Spleen (tissue), 11 donors: Measurements from ENCODE around the gene PARVB. TPM values are rescaled to one million over a fixed set of nuclear protein-coding genes. Genes with fewer than 3 reads are reported as not detected.

ENCODE experiments used
- DNase-seq: peaks from one replicate; pipeline ENCODE4 v3.0.0-alpha.2; 2020
- H3K27ac ChIP-seq, 8 donors: fragments of 200-600 bp; sonication (generic) in 7 of 8; 1 replicate in 4 of 8; 2 replicates in 4 of 8; pipeline versions ENCODE4 v1.5.0 to v1.8.0; 2016 to 2021; ENCODE audit warnings: inconsistent platforms in 4 of 8, mild to moderate bottlenecking in 4 of 8, moderate library complexity in 1 of 8
- H3K27me3 ChIP-seq, 7 donors: fragments of 200-600 bp; sonication (generic) in 6 of 7; replicated peaks in 1 of 7; 1 replicate in 4 of 7; 2 replicates in 3 of 7; pipeline versions ENCODE4 v1.5.0 to v1.8.0; 2016 to 2021; ENCODE audit warnings: inconsistent platforms in 3 of 7, mild to moderate bottlenecking in 1 of 7
- H3K36me3 ChIP-seq, 6 donors: fragments of 200-600 bp; sonication (generic) in 5 of 6; 1 replicate in 4 of 6; 2 replicates in 2 of 6; pipeline versions ENCODE4 v1.5.0 to v1.8.0; 2016 to 2021; ENCODE audit warnings: inconsistent platforms in 2 of 6
- H3K4me1 ChIP-seq, 6 donors: fragments of 200-600 bp; sonication (generic) in 5 of 6; 1 replicate in 3 of 6; 2 replicates in 3 of 6; pipeline versions ENCODE4 v1.5.0 to v1.8.0; 2016 to 2021; ENCODE audit warnings: inconsistent platforms in 3 of 6
- H3K4me3 ChIP-seq, 8 donors: fragments of 200-600 bp; sonication (generic) in 7 of 8; 1 replicate in 4 of 8; 2 replicates in 4 of 8; pipeline versions ENCODE4 v1.5.0 to v1.8.0; 2016 to 2021; ENCODE audit warnings: inconsistent platforms in 4 of 8, mild to moderate bottlenecking in 4 of 8, moderate library complexity in 2 of 8
- H3K9me3 ChIP-seq, 8 donors: fragments of 200-600 bp; sonication (generic) in 7 of 8; 1 replicate in 4 of 8; 2 replicates in 4 of 8; pipeline versions ENCODE4 v1.5.0 to v1.8.0; 2016 to 2021; ENCODE audit warnings: inconsistent platforms in 4 of 8
- CTCF ChIP-seq, 11 experiments: fragments of 200-600 bp in 7 of 11; fragments of 450-650 bp in 4 of 11; sonication (generic) in 4 of 11; IDR thresholded peaks in 8 of 11; conservative IDR thresholded peaks in 3 of 11; 1 replicate in 7 of 11; 2 replicates in 4 of 11; pipeline versions ENCODE4 v1.4.0 to v1.8.0; 2016 to 2021; ENCODE audit warnings: antibody characterized with exemption in 11 of 11, inconsistent platforms in 4 of 11, mild to moderate bottlenecking in 1 of 11
- POLR2A ChIP-seq, 3 donors: fragments of 450-650 bp; IDR thresholded peaks; one replicate each; pipeline ENCODE4 v1.5.1; 2017; ENCODE audit warnings: antibody characterized with exemption in 3 of 3, mild to moderate bottlenecking in 1 of 3
- POLR2AphosphoS5 ChIP-seq, 3 donors: sonication (generic); formaldehyde crosslinking; IDR thresholded peaks; one replicate each; pipeline ENCODE4 v1.5.1; 2017; ENCODE audit warnings: antibody characterized with exemption in 3 of 3
- WGBS, 5 donors: extraction: QIAGEN DNeasy Blood & Tissue Kit in 3 of 5; methylation state at CpG; one replicate each; pipeline versions ENCODE4 v1.1.5 to v1.1.7; 2013 to 2018; 5-methylcytosine and 5-hydroxymethylcytosine counted together
- intact Hi-C: fragments of 100-400 bp; cut with DNase I; formaldehyde crosslinking; loops from one replicate; pipeline ENCODE4 v1.15.0; 2023; ENCODE audit warnings: low total_unique reads
- polyA plus RNA-seq, 3 donors: library from polyadenylated mRNA; stranded (reverse); fragments of 200-250 nt; gene quantifications; one replicate each; pipeline ENCODE4 v1.2.1, GENCODE V29; 2013
- total RNA-seq, 7 donors: library from RNA; depleted of rRNA in 3 of 7; stranded (reverse); fragments of >200 nt in 3 of 7; fragmentation: NEBNext Ultra II Directional in 4 of 7; extraction: Animal tissue kit (Norgen Biotek cat#: 25700) in 4 of 7; gene quantifications; one replicate each; pipeline versions ENCODE4 v1.1.0 to v1.2.1, GENCODE V29; 2016 to 2021
- donor health status: healthy with polysubstance abuse.
- donor health status: DM: no; HTN: no; CAD: no; lungs with moderate emphysema.
- donor health status: DM: no; HTN: no; CAD: no.
- donor health status: Bipolar disorder and iron deficiency.
- donor health status: healthy.
- donor health status: DM: no; HTN: no; CAD: no.
- donor health status: DM: yes; HTN: yes; CAD: no.

The PARVB gene
- total and polyA plus RNA-seq, 10 donors, result 24.0 to 61.9 (median 46.5) TPM

- 84 to 92% (median 86%) methylated on average over 6 to 10 of the region's 10 CpGs for WGBS, 5 donors
- peaks cover 0 to 98% (median 43%) of the 10 kb centered on the region in 6 donors for H3K36me3 ChIP-seq
- no peak overlapping the region for H3K4me3 ChIP-seq
- TF ChIP-seq POLR2A (IDR thresholded peaks at IDR 0.05) (no peak), CTCF (IDR thresholded peaks at IDR 0.05 in 8 of 11, conservative IDR thresholded peaks at IDR 0.05 in 3 of 11) (no peak), POLR2AphosphoS5 (IDR thresholded peaks at IDR 0.05) (no peak)
- intact Hi-C loops, result no loop called here
- no peak overlapping the region for H3K27ac ChIP-seq
- peak; percentile 51 for DNase-seq
- H3K27me3 ChIP-seq, result peaks cover 0 to 15% (median 0%) of the 10 kb centered on the region in 7 donors
- no peaks in the 10 kb centered on the region for H3K9me3 ChIP-seq
- H3K4me1 ChIP-seq, result peaks cover 0 to 24% (median 12%) of the 10 kb centered on the region in 6 donors
Observed at GRCh38 chr22:44196731-44197131, 172.6 kb downstream of the PARVB start.

- Histone ChIP-seq H3K27ac (no peak overlapping the region), H3K4me3 (no peak overlapping the region), H3K9me3 (no peaks in the 10 kb centered on the region), H3K36me3 (peaks cover 0 to 98% (median 46%) of the 10 kb centered on the region in 6 donors), H3K4me1 (peaks cover 0 to 19% (median 7%) of the 10 kb centered on the region in 6 donors), H3K27me3 (peaks cover 0 to 18% (median 0%) of the 10 kb centered on the region in 7 donors)
- intact Hi-C loops, result no loop called here
- no peak for DNase-seq
- 85 to 96% (median 92%) methylated on average over 2 of the region's 2 CpGs for WGBS, 5 donors
- TF ChIP-seq CTCF (IDR thresholded peaks at IDR 0.05 in 8 of 11, conservative IDR thresholded peaks at IDR 0.05 in 3 of 11) (no peak), POLR2A (IDR thresholded peaks at IDR 0.05) (no peak), POLR2AphosphoS5 (IDR thresholded peaks at IDR 0.05) (no peak)
Observed at GRCh38 chr22:44197271-44197670, 173.2 kb downstream of the PARVB start.

- intact Hi-C loops, result no loop called here
- Histone ChIP-seq H3K4me3 (no peak overlapping the region), H3K27me3 (peaks cover 0 to 18% (median 0%) of the 10 kb centered on the region in 7 donors), H3K27ac (no peak overlapping the region), H3K4me1 (peaks cover 0 to 2% (median 0%) of the 10 kb centered on the region in 6 donors), H3K9me3 (no peaks in the 10 kb centered on the region), H3K36me3 (peaks cover 0 to 98% (median 46%) of the 10 kb centered on the region in 6 donors)
- no peak for TF ChIP-seq POLR2AphosphoS5 (IDR thresholded peaks at IDR 0.05)
- no peak for TF ChIP-seq POLR2A (IDR thresholded peaks at IDR 0.05)
- no peak for TF ChIP-seq CTCF (IDR thresholded peaks at IDR 0.05 in 8 of 11, conservative IDR thresholded peaks at IDR 0.05 in 3 of 11)
- no peak for DNase-seq
- WGBS, 5 donors, result 86 to 98% (median 91%) methylated on average over 2 of the region's 2 CpGs
Observed at GRCh38 chr22:44199164-44199563, 175.1 kb downstream of the PARVB start.

- peaks cover 0 to 98% (median 47%) of the 10 kb centered on the region in 6 donors for H3K36me3 ChIP-seq
- DNase-seq, result no peak
- H3K4me3 ChIP-seq, result no peak overlapping the region
- H3K9me3 ChIP-seq, result no peaks in the 10 kb centered on the region
- peaks cover 0 to 9% (median 5%) of the 10 kb centered on the region in 6 donors for H3K4me1 ChIP-seq
- no peak overlapping the region for H3K27ac ChIP-seq
- intact Hi-C loops, result no loop called here
- peaks cover 0 to 18% (median 0%) of the 10 kb centered on the region in 7 donors for H3K27me3 ChIP-seq
- WGBS, 5 donors, result 71 to 96% (median 79%) methylated on average over 5 of the region's 5 CpGs
- TF ChIP-seq POLR2AphosphoS5 (IDR thresholded peaks at IDR 0.05) (no peak), CTCF (IDR thresholded peaks at IDR 0.05 in 8 of 11, conservative IDR thresholded peaks at IDR 0.05 in 3 of 11) (no peak), POLR2A (IDR thresholded peaks at IDR 0.05) (no peak)
Observed at GRCh38 chr22:44199866-44200265, 175.8 kb downstream of the PARVB start.
